Measurements from ENCODE around the gene COL4A2.

- TF ChIP-seq CTCF (IDR thresholded peaks at IDR 0.05; ENCODE audit: low read length) (no peak), EZH2 (optimal IDR thresholded peaks at IDR 0.05; ENCODE audit: low read depth, low read length) (no peak)
Measured at GRCh38 chr13:110297011-110297410, 10.1 kb upstream of the COL4A2 start.

All from MM.1S (cell line).